ENCODE results near the gene HTT. TPM values are rescaled to one million over a fixed set of nuclear protein-coding genes. Genes with fewer than 3 reads are reported as not detected.

HTT gene
- total and polyA plus RNA-seq, 5 donors from 2014 or later: 4.8 to 101 (median 6.4) TPM

DNA sequence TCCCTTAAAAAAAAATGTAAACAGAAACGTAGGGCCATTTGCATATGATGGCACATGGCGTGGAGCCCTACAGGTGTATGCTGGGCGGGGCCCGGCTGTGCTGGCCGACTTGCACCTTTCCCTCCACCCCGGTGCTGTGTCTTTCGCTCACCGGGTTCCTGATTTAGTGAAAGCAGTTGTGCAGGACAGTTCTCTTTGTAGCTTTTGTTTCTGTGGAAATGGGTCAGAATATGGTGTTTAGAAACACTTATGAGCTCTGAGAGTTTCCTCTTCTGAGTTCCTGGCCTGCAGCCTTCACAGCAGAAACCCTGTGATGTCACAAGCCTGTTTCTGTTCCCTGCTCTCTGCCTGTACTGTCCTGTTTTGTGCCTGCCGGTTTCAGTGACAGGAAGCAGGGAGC, 152.0 kb downstream of the HTT start:
- H3K4me3 Mint-ChIP-seq: no peak overlapping the region
- no peak for DNase-seq
- peaks cover 0 to 2% (median 0%) of the 10 kb centered on the region in 7 donors for H3K9me3 Mint-ChIP-seq
- no peaks in the 10 kb centered on the region for H3K27me3 Mint-ChIP-seq
- Histone ChIP-seq H3K4me1 (ENCODE audit: control insufficient read depth, insufficient read depth, low read length, poor library complexity, severe bottlenecking) (no peaks in the 10 kb centered on the region), H3K4me3 (ENCODE audit: low read depth, low read length) (no peak overlapping the region), H3K27me3 (ENCODE audit: control insufficient read depth, insufficient read depth, low read length) (no peaks in the 10 kb centered on the region), H3K36me3 (ENCODE audit: control insufficient read depth, insufficient read depth, low read length) (peaks cover 89% of the 10 kb centered on the region), H3K9me3 (ENCODE audit: control insufficient read depth in 2 of 2, low read length in 2 of 2) (no peaks in the 10 kb centered on the region), H3K27ac (ENCODE audit: insufficient read depth, low read length, poor library complexity, severe bottlenecking) (no peak overlapping the region)
- peaks cover 51% of the 10 kb centered on the region for H3K36me3 Mint-ChIP-seq
- no peak overlapping the region for H3K27ac Mint-ChIP-seq
- H3K4me1 Mint-ChIP-seq: peaks cover 0 to 4% (median 1%) of the 10 kb centered on the region in 4 donors
- no peak for ATAC-seq (ENCODE audit: low read depth in 2 of 2)

- H3K9me3 ChIP-seq (ENCODE audit: control insufficient read depth in 2 of 2, low read length in 2 of 2): no peaks in the 10 kb centered on the region
- ATAC-seq (ENCODE audit: low read depth in 2 of 2): no peak
- Mint-ChIP-seq H3K9me3 (peaks cover 0 to 2% (median 0%) of the 10 kb centered on the region in 7 donors), H3K27ac (no peak overlapping the region), H3K36me3 (peaks cover 52% of the 10 kb centered on the region), H3K4me1 (peaks cover 0 to 4% (median 1%) of the 10 kb centered on the region in 4 donors), H3K4me3 (no peak overlapping the region), H3K27me3 (no peaks in the 10 kb centered on the region)
- H3K27ac ChIP-seq (ENCODE audit: insufficient read depth, low read length, poor library complexity, severe bottlenecking): no peak overlapping the region
- H3K36me3 ChIP-seq (ENCODE audit: control insufficient read depth, insufficient read depth, low read length): peaks cover 89% of the 10 kb centered on the region
- no peak overlapping the region for H3K4me3 ChIP-seq (ENCODE audit: low read depth, low read length)
- H3K4me1 ChIP-seq (ENCODE audit: control insufficient read depth, insufficient read depth, low read length, poor library complexity, severe bottlenecking): no peaks in the 10 kb centered on the region
- no peaks in the 10 kb centered on the region for H3K27me3 ChIP-seq (ENCODE audit: control insufficient read depth, insufficient read depth, low read length)
- no peak for DNase-seq
Observed at GRCh38 chr4:3226944-3227343, 152.5 kb downstream of the HTT start.

- no peaks in the 10 kb centered on the region for H3K27me3 ChIP-seq (ENCODE audit: control insufficient read depth, insufficient read depth, low read length)
- H3K9me3 ChIP-seq (ENCODE audit: control insufficient read depth in 2 of 2, low read length in 2 of 2): no peaks in the 10 kb centered on the region
- DNase-seq (no peak), ATAC-seq (ENCODE audit: low read depth in 2 of 2) (no peak)
- no peaks in the 10 kb centered on the region for H3K4me1 ChIP-seq (ENCODE audit: control insufficient read depth, insufficient read depth, low read length, poor library complexity, severe bottlenecking)
- no peak overlapping the region for H3K4me3 Mint-ChIP-seq
- H3K36me3 ChIP-seq (ENCODE audit: control insufficient read depth, insufficient read depth, low read length): peaks cover 89% of the 10 kb centered on the region
- no peak overlapping the region for H3K27ac ChIP-seq (ENCODE audit: insufficient read depth, low read length, poor library complexity, severe bottlenecking)
- H3K27me3 Mint-ChIP-seq: no peaks in the 10 kb centered on the region
- peaks cover 46% of the 10 kb centered on the region for H3K36me3 Mint-ChIP-seq
- peaks cover 0 to 4% (median 1%) of the 10 kb centered on the region in 4 donors for H3K4me1 Mint-ChIP-seq
- H3K27ac Mint-ChIP-seq: no peak overlapping the region
- H3K9me3 Mint-ChIP-seq: peaks cover 0 to 2% (median 0%) of the 10 kb centered on the region in 7 donors
- no peak overlapping the region for H3K4me3 ChIP-seq (ENCODE audit: low read depth, low read length)
Observed at GRCh38 chr4:3227878-3228675, 153.6 kb downstream of the HTT start.

DNA sequence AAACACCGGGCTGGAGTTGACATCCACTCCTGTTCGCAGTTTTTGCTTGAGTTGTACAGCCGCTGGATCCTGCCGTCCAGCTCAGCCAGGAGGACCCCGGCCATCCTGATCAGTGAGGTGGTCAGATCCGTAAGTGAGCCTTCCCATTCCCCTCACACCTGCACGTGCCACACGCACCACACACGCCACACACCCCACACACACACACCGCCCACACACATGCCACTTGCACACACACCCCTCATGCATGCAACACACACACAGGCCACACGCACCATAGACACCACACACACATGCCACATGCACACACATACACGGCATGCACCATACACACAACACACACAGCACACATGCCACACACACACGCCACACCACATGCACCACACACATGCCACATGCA, 154.4 kb downstream of the HTT start:
- ATAC-seq (ENCODE audit: low read depth in 2 of 2): no peak
- no peaks in the 10 kb centered on the region for H3K27me3 ChIP-seq (ENCODE audit: control insufficient read depth, insufficient read depth, low read length)
- peak overlapping the region in 1 of 4 donors; percentile 19 for H3K4me3 Mint-ChIP-seq
- no peak overlapping the region for H3K4me3 ChIP-seq (ENCODE audit: low read depth, low read length)
- peaks cover 0 to 2% (median 0%) of the 10 kb centered on the region in 7 donors for H3K9me3 Mint-ChIP-seq
- no peaks in the 10 kb centered on the region for H3K27me3 Mint-ChIP-seq
- DNase-seq: no peak
- peaks cover 0 to 5% (median 2%) of the 10 kb centered on the region in 4 donors for H3K4me1 Mint-ChIP-seq
- peak overlapping the region in 2 of 3 donors; percentile 20 to 75 for H3K27ac Mint-ChIP-seq
- peaks cover 89% of the 10 kb centered on the region for H3K36me3 ChIP-seq (ENCODE audit: control insufficient read depth, insufficient read depth, low read length)
- no peak overlapping the region for H3K27ac ChIP-seq (ENCODE audit: insufficient read depth, low read length, poor library complexity, severe bottlenecking)
- H3K4me1 ChIP-seq (ENCODE audit: control insufficient read depth, insufficient read depth, low read length, poor library complexity, severe bottlenecking): no peaks in the 10 kb centered on the region
- no peaks in the 10 kb centered on the region for H3K9me3 ChIP-seq (ENCODE audit: control insufficient read depth in 2 of 2, low read length in 2 of 2)
- peaks cover 45% of the 10 kb centered on the region for H3K36me3 Mint-ChIP-seq

GRCh38 chr4:3229328-3229727, 154.8 kb downstream of the HTT start:
- H3K9me3 Mint-ChIP-seq: peaks cover 0 to 2% (median 0%) of the 10 kb centered on the region in 7 donors
- DNase-seq (no peak), ATAC-seq (ENCODE audit: low read depth in 2 of 2) (no peak)
- peaks cover 42% of the 10 kb centered on the region for H3K36me3 Mint-ChIP-seq
- peak overlapping the region in 1 of 4 donors; percentile 19 for H3K4me3 Mint-ChIP-seq
- no peaks in the 10 kb centered on the region for H3K27me3 Mint-ChIP-seq
- H3K27ac Mint-ChIP-seq: peak overlapping the region in 2 of 3 donors; percentile 20 to 75
- Histone ChIP-seq H3K36me3 (ENCODE audit: control insufficient read depth, insufficient read depth, low read length) (peaks cover 88% of the 10 kb centered on the region), H3K4me3 (ENCODE audit: low read depth, low read length) (no peak overlapping the region), H3K9me3 (ENCODE audit: control insufficient read depth in 2 of 2, low read length in 2 of 2) (no peaks in the 10 kb centered on the region), H3K27ac (ENCODE audit: insufficient read depth, low read length, poor library complexity, severe bottlenecking) (no peak overlapping the region), H3K27me3 (ENCODE audit: control insufficient read depth, insufficient read depth, low read length) (no peaks in the 10 kb centered on the region), H3K4me1 (ENCODE audit: control insufficient read depth, insufficient read depth, low read length, poor library complexity, severe bottlenecking) (no peaks in the 10 kb centered on the region)
- peaks cover 0 to 5% (median 2%) of the 10 kb centered on the region in 4 donors for H3K4me1 Mint-ChIP-seq

DNA sequence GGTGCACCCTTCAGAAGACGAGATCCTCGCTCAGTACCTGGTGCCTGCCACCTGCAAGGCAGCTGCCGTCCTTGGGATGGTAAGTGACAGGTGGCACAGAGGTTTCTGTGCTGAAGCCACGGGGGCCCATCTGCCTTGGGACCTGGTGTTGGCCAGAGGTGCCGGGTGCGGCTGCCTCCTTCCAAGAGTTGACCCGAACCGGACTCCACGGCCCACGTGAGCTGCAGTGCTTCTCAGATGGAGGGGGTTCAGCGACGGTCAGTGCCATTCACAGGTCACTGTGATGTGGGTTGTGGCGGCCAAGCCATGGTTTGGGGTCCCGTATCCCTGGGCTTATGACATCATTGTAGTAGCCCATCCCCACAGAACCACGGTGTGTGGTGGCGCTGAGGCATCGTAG, 155.5 kb downstream of the HTT start:
- Histone ChIP-seq H3K27ac (ENCODE audit: insufficient read depth, low read length, poor library complexity, severe bottlenecking) (no peak overlapping the region), H3K9me3 (ENCODE audit: control insufficient read depth in 2 of 2, low read length in 2 of 2) (no peaks in the 10 kb centered on the region), H3K36me3 (ENCODE audit: control insufficient read depth, insufficient read depth, low read length) (peaks cover 87% of the 10 kb centered on the region), H3K27me3 (ENCODE audit: control insufficient read depth, insufficient read depth, low read length) (no peaks in the 10 kb centered on the region), H3K4me1 (ENCODE audit: control insufficient read depth, insufficient read depth, low read length, poor library complexity, severe bottlenecking) (no peaks in the 10 kb centered on the region), H3K4me3 (ENCODE audit: low read depth, low read length) (no peak overlapping the region)
- no peak overlapping the region for H3K27ac Mint-ChIP-seq
- no peak for DNase-seq
- H3K9me3 Mint-ChIP-seq: peaks cover 0 to 2% (median 0%) of the 10 kb centered on the region in 7 donors
- no peaks in the 10 kb centered on the region for H3K27me3 Mint-ChIP-seq
- peaks cover 0 to 5% (median 2%) of the 10 kb centered on the region in 4 donors for H3K4me1 Mint-ChIP-seq
- H3K36me3 Mint-ChIP-seq: peaks cover 43% of the 10 kb centered on the region
- H3K4me3 Mint-ChIP-seq: no peak overlapping the region
- ATAC-seq (ENCODE audit: low read depth in 2 of 2): no peak

- Mint-ChIP-seq H3K27me3 (no peaks in the 10 kb centered on the region), H3K4me3 (no peak overlapping the region), H3K9me3 (peaks cover 0 to 2% (median 0%) of the 10 kb centered on the region in 7 donors), H3K36me3 (peaks cover 38% of the 10 kb centered on the region), H3K27ac (peak overlapping the region in 2 of 3 donors; percentile 51 to 75), H3K4me1 (peaks cover 0 to 4% (median 2%) of the 10 kb centered on the region in 4 donors)
- Histone ChIP-seq H3K9me3 (ENCODE audit: control insufficient read depth in 2 of 2, low read length in 2 of 2) (no peaks in the 10 kb centered on the region), H3K4me1 (ENCODE audit: control insufficient read depth, insufficient read depth, low read length, poor library complexity, severe bottlenecking) (no peaks in the 10 kb centered on the region), H3K36me3 (ENCODE audit: control insufficient read depth, insufficient read depth, low read length) (peaks cover 89% of the 10 kb centered on the region), H3K27me3 (ENCODE audit: control insufficient read depth, insufficient read depth, low read length) (no peaks in the 10 kb centered on the region), H3K4me3 (ENCODE audit: low read depth, low read length) (no peak overlapping the region), H3K27ac (ENCODE audit: insufficient read depth, low read length, poor library complexity, severe bottlenecking) (no peak overlapping the region)
- DNase-seq: no peak
- ATAC-seq (ENCODE audit: low read depth in 2 of 2): no peak
Observed at GRCh38 chr4:3231471-3231870, 157.0 kb downstream of the HTT start.

GRCh38 chr4:3232001-3232400, 157.5 kb downstream of the HTT start:
- Histone ChIP-seq H3K27me3 (ENCODE audit: control insufficient read depth, insufficient read depth, low read length) (no peaks in the 10 kb centered on the region), H3K27ac (ENCODE audit: insufficient read depth, low read length, poor library complexity, severe bottlenecking) (no peak overlapping the region), H3K9me3 (ENCODE audit: control insufficient read depth in 2 of 2, low read length in 2 of 2) (no peaks in the 10 kb centered on the region), H3K4me1 (ENCODE audit: control insufficient read depth, insufficient read depth, low read length, poor library complexity, severe bottlenecking) (no peaks in the 10 kb centered on the region), H3K36me3 (ENCODE audit: control insufficient read depth, insufficient read depth, low read length) (peaks cover 88% of the 10 kb centered on the region), H3K4me3 (ENCODE audit: low read depth, low read length) (no peak overlapping the region)
- Mint-ChIP-seq H3K4me3 (no peak overlapping the region), H3K36me3 (peaks cover 38% of the 10 kb centered on the region), H3K27me3 (no peaks in the 10 kb centered on the region), H3K9me3 (peaks cover 0 to 2% (median 0%) of the 10 kb centered on the region in 7 donors), H3K4me1 (peaks cover 0 to 4% (median 2%) of the 10 kb centered on the region in 4 donors), H3K27ac (no peak overlapping the region)
- DNase-seq (no peak), ATAC-seq (ENCODE audit: low read depth in 2 of 2) (no peak)

All from CD4-positive, CD25-positive, alpha-beta regulatory T cell (primary cell).